Activated T-cell treated with anti-CD3 and anti-CD28 coated beads for 48 hours (primary cell): Measurements from ENCODE around the gene HSD17B8.
A peak's percentile ranks its signal among the peaks of the same experiment; 100 is the strongest.

Source experiments
- DNase-seq: peaks from one replicate; pipeline ENCODE4 v3.0.0-alpha.2; 2020; ENCODE audit warnings: low read depth

HSD17B8 gene

DNA sequence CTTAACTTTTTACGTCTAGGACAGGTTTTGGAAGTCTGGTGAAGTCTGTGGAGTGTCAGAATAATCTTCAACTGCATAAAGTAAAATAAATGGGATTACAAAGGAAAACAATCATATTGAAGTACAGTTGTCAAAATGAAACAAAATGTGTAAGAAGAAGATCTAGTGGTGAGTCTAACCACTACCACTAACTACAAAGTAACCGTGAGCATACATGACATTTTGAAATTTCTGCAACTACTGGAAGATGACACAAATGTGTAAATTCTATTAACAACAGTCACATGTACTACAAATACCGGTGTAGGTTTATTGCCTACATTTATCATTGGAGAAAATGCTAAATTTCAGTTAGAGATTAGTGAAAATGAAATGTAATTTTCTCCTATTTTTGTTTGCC lies 37.5 kb downstream of the HSD17B8 start:
- DNase-seq = no peak

DNA sequence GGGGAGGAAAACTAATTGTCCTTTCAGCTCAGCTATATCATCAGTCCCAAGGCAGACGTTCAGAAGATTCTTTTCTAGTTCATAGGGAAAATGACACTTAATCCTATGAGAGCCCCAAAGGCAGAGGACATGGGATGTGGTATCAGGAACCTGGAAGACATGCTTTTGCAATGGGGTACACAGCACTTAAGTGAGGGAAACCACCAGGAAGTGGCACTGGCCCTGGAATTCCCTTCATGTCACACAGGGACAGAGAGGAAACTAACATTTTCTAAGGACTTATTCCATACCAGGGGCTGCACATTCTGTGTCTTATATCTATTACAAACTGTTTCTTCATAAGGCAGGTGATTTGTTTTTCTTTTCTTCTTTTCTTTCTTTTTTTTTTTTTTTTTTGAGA lies 39.0 kb downstream of the HSD17B8 start:
- no peak for DNase-seq

DNA sequence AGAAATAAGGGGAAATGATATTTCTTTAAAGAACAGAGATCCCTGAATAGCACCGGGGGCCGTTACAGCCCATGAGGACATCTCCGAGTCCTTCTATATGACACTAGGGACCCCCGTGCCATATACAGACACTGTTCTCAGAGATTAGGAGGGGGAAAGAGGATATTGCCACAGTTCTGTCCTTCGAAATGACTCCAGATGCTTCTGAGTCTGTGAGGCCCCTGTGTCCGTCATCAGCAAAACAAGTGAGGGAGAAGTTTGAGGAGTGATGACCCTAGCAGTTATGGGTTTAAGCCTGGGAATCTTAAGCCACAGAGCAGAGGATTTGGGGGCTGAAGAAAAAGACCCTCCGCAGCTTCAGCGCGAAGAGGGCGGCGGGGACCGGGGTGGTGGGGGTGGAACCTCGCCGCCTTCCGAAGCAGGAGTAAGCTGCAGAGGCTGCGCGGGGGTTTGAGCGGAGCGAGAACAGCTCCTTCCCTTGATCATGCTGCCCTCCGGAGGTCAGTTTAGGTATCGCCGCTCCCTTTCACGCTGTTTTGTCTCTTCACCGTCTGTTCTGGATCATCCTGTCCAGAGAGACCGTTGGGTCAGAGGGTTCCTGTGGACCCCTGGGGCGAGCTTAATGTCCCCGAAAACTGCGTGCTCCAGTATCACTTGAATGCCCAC lies 43.7 kb downstream of the HSD17B8 start:
- peak; percentile 87 for DNase-seq

DNA sequence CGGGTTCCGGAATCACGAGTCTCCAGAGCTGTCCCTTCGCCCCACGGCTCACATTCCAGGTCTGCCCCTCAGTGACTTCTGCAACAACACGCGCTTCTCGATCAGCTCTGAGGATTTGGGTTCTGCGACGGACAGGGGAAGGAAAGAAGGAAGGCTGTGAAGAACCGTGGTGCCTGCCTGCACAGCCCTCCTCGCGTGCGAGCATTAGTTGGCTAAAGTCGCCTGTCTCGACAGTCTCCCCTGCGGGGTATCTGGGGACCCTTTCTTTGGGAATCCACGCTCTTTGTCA lies 44.1 kb downstream of the HSD17B8 start:
- DNase-seq = peak; percentile 18

DNA sequence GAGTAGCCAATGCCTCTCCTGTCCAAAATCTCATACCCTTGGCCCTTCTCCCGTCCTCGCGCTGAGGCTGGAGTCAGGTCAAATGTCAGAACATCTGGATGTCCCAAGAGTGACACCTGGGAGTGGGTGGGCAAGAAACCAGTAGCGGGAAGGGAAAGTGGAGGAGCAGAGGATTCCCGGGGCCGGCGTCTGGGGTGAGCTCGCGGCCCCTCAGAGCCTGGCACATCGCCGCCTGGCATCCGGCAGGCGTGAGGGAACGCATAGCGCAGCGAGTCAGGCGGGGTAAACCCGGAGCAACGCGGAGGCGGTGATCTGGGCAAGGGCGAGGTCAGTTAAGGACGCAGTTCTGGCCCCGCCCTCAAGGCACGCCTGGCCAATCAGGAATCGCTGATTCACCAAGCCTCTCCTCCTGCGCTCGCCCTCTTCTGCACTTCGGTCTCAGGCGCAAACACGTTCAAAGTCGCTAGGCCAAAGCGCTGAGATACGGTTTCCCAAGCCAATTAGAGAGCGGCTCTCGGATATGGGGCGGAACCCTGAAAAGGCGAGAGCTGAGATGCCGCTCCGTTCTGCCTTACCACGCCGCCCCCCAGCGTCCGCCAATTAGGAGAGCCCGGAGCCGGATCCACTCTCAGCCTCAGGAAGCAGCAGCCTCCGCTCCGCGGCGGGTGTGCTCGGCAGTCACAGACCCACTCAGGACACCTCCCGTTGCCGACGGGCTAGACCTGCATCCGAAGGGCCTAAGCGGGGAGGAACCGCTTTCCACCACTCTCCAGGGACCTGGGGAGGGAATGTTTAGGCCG lies 44.7 kb downstream of the HSD17B8 start:
- peak; percentile 94 for DNase-seq

DNA sequence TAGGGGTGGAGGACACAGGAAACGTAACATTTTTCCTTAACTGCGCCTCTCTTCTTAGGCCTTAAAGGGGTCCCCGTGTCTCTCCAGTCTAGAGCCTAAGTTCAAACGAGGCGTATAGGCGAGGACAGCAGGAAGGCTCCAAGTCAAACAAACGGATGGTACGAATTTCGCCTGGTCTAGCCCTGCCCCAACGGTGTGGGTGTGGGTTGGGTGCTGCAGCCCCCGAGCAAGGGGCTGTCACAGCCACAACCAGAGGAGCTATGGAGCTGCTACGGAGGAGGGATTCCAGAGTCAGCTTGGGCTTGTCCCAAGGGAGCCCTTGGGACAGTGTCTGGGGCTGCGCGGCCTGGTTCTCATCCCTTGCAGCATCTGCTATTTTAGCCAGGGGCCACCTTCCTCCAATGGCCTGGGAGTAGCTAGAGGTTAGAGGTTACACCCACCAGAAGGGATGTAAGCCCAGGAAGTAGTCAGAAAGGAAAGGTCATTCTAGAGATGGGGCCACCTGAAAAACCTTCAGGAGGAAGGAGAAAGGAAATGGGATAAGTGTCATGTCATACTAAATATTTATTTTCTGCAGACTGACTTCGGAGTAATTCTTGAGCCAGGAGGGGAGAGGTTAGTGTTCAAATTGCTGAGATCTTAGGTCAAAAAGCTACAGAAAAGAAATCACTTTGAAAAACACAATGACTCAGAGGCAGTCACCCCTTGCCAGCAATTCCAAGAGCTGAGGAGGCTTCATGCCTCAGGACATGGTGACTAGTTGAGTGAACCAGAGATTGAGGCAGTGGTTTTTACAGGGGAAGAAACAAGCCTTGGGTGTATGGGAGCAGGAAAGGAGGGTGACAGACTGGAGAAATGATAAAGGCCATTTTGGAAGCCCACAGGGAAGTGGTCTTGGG lies 45.5 kb downstream of the HSD17B8 start:
- no peak for DNase-seq

DNA sequence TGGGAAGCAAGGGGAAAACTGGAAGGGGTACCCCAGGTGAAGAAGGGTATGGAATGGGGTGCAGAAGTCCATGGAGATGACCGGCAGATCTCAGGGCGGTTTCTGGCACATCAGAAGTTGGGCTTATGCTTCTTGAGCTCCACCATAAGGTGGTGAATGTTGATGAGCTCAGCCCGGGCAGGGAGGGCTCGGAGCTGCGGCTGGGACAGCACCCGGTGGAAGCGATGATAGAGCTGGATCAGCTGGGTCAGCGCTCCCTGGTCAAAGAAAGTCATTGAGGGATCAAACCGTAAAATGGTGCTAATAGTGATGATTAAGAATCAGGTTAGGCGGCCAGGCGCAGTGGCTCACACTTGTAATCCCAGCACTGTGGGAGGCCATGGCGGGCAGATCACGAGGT lies 46.3 kb downstream of the HSD17B8 start:
- DNase-seq = no peak

DNA sequence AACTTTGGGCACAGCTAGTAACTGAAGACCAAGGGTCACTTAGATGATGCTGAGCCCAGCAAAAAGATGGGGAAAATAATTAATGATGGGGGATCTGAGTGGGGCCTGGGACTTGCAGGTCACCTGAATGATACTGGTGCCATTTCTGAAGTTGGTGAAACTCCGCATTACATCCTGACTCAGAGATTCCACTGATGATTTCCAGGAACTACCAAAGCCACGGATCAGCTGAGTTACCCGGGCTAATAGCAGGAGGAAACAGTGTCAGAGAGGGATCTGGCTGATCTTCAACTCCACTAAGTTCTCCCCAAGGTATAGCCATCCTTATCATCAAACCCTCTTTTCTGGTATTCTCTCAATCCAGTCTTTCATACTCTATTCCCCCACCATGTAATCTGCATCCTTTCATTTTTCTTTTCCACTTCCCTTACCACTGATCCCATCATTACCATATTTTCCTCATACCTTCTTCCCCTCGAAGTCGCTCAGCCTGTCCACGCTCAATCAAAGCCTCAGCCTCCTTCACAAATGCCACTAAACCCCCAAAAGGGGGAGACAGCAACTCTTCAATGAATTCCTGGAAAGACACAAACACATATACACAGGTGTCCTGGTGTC lies 47.0 kb downstream of the HSD17B8 start:
- no peak for DNase-seq

DNA sequence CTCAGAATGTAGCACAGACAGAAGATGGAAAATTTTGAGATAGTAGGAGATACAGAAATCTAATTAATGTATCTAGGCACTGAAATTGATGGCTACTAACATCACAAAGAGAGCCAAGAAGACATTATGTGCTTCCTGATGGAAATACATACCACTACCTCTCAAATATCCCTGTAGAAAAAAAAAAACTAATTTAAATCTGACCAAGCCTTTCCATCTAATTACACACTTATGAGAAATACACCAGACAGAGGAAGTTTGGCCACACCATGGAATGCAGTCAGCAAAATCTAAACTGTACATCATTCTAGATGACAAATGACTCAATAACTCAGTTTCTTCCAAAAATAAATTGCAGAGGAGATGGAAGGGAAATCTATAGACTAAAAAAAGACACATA lies 48.3 kb downstream of the HSD17B8 start:
- no peak for DNase-seq

DNA sequence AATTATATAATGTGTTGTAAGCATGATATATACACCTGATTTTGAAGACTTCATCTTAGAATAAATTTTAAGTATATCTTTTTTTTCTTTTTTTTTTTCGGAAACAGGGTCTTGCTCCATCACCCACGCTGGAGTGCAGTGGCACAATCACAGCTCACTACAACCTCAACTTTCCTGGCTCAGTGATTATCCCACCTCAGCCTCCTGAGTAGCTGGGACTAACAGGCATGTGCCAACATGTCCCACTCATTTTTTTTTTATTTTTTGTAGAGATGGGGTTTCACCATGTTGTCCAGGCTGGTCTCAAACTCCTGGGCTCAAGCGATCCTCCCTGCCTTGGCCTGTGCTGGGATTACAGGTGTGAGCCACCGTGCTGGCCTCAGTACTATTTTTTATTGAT lies 50.1 kb downstream of the HSD17B8 start:
- no peak for DNase-seq
